PC-3 (cell line): ENCODE data around the gene GOLGA1. TPM values are rescaled to one million over a fixed set of nuclear protein-coding genes. Genes with fewer than 3 reads are reported as not detected.

Experiments
- ATAC-seq: fragments of 200-7000 bp; cut with Tn5 transposase; 2 replicates; pipeline ENCODE4 v1.9.1; 2020; ENCODE audit warnings: mild to moderate bottlenecking, moderate library complexity
- BruUV-seq: library from RNA; stranded (reverse); fragments of 400-500 nt; replicated peaks from 2 replicates; lab custom pipeline; 2021; lab: Mats Ljungman, UMichigan
- CTCF ChIA-PET: fragments of 300-600 bp; sonication (Branson Sonifier 250); formaldehyde crosslinking; loops from one replicate; lab custom pipeline; 2022; ENCODE audit warnings: antibody characterized with exemption; lab: Charles Lee
- POLR2A ChIA-PET: fragments of 300-600 bp; sonication (Branson Sonifier 250); formaldehyde crosslinking; loops from one replicate; lab custom pipeline; 2022; ENCODE audit warnings: antibody characterized with exemption; ENCODE audit not compliant: unreplicated experiment; lab: Charles Lee
- DNase-seq: peaks from one replicate; pipeline ENCODE4 v3.0.0-alpha.2; 2015
- H2AFZ ChIP-seq: fragments of 300-600 bp; sonication (generic); 2 replicates; pipeline ENCODE4 v1.6.0; 2016; ENCODE audit warnings: antibody characterized with exemption, low read length
- H3F3A ChIP-seq: fragments of 300-600 bp; sonication (generic); one replicate; pipeline ENCODE4 v1.6.0; 2017; ENCODE audit warnings: antibody characterized with exemption, low read length, control low read depth, mild to moderate bottlenecking; ENCODE audit not compliant: unreplicated experiment
- H3K27ac ChIP-seq: fragments of 300-600 bp; sonication (generic); 2 replicates; pipeline ENCODE4 v1.5.1; 2016; ENCODE audit warnings: mild to moderate bottlenecking, low read length
- H3K27me3 ChIP-seq: fragments of 300-600 bp; sonication (generic); 2 replicates; pipeline ENCODE4 v1.6.1; 2016; ENCODE audit warnings: low read length, mixed read lengths
- H3K36me3 ChIP-seq: fragments of 300-600 bp; sonication (generic); 2 replicates; pipeline ENCODE4 v1.6.1; 2016; ENCODE audit warnings: low read depth, mixed run types, low read length, mixed read lengths
- H3K4me1 ChIP-seq: fragments of 300-600 bp; sonication (generic); 2 replicates; pipeline ENCODE4 v1.5.1; 2016; ENCODE audit warnings: low read length; ENCODE audit not compliant: insufficient read depth
- H3K4me2 ChIP-seq: fragments of 300-600 bp; sonication (generic); 2 replicates; pipeline ENCODE4 v1.6.0; 2016; ENCODE audit warnings: low read length
- H3K4me3 ChIP-seq: fragments of 300-600 bp; sonication (generic); 2 replicates; pipeline ENCODE4 v1.5.1; 2016; ENCODE audit warnings: mild to moderate bottlenecking, low read length, mixed read lengths
- H3K79me2 ChIP-seq: fragments of 300-600 bp; sonication (generic); 2 replicates; pipeline ENCODE4 v1.6.1; 2017; ENCODE audit warnings: low read length, mixed read lengths
- H3K9ac ChIP-seq: fragments of 300-600 bp; sonication (generic); 2 replicates; pipeline ENCODE4 v1.6.0; 2016; ENCODE audit warnings: mild to moderate bottlenecking, low read length
- H3K9me2 ChIP-seq: fragments of 300-600 bp; sonication (generic); replicated peaks from 2 replicates; pipeline ENCODE4 v1.6.1; 2016; ENCODE audit warnings: mixed run types, low read length, mixed read lengths
- H3K9me3 ChIP-seq: fragments of 300-600 bp; sonication (generic); 2 replicates; pipeline ENCODE4 v1.6.1; 2016; ENCODE audit warnings: low read length, mixed read lengths
- H4K20me1 ChIP-seq: fragments of 300-600 bp; sonication (generic); 2 replicates; pipeline ENCODE4 v1.6.1; 2016; ENCODE audit warnings: low read length, mixed read lengths
- CTCF ChIP-seq: fragments of 300-600 bp; sonication (generic); conservative IDR thresholded peaks from 2 replicates; pipeline ENCODE4 v1.5.1; 2017; ENCODE audit warnings: antibody characterized with exemption, low read depth, mild to moderate bottlenecking, low read length
- EZH2 ChIP-seq: fragments of 300-600 bp; sonication (generic); IDR thresholded peaks from one replicate; pipeline ENCODE4 v1.6.1; 2017; ENCODE audit warnings: antibody characterized with exemption, mild to moderate bottlenecking, low read length; ENCODE audit not compliant: unreplicated experiment
- EZH2phosphoT487 ChIP-seq: fragments of 300-600 bp; sonication (generic); IDR thresholded peaks from 2 replicates; pipeline ENCODE4 v1.6.1; 2018; ENCODE audit warnings: mild to moderate bottlenecking, antibody characterized with exemption, low read length, borderline replicate concordance
- intact Hi-C: fragments of 100-400 bp; cut with micrococcal nuclease; formaldehyde crosslinking; loops from 2 replicates; pipeline ENCODE4 v1.9.0; 2023
- total RNA-seq: library from RNA; depleted of rRNA; stranded (reverse); fragments of >200 nt; gene quantifications from 2 replicates; pipeline ENCODE4 v1.2.3, GENCODE V29; 2014

GOLGA1 gene
- total RNA-seq, 1 experiment from 2014 or later: 8.6 TPM

GRCh38 chr9:124954255-124954654 is 13.4 kb upstream of the GOLGA1 start:
- Histone ChIP-seq H3K4me3 (no peak overlapping the region), H3K9me2 (no peaks in the 10 kb centered on the region), H4K20me1 (no peaks in the 10 kb centered on the region), H3F3A (no peaks in the 10 kb centered on the region), H3K9ac (no peak overlapping the region), H3K79me2 (no peaks in the 10 kb centered on the region), H3K4me1 (no peaks in the 10 kb centered on the region), H3K27me3 (no peaks in the 10 kb centered on the region), H3K4me2 (no peak overlapping the region), H3K9me3 (no peaks in the 10 kb centered on the region), H2AFZ (no peak overlapping the region), H3K36me3 (no peaks in the 10 kb centered on the region), H3K27ac (no peak overlapping the region)
- ATAC-seq (no peak), DNase-seq (no peak)
- ChIA-PET CTCF (no interaction called here), POLR2A (no interaction called here)
- intact Hi-C loops: no loop called here
- no peak for TF ChIP-seq EZH2
- TF ChIP-seq EZH2phosphoT487: no peak
- TF ChIP-seq CTCF: no peak
- no TSS peak for BruUV-seq

GRCh38 chr9:124950050-124950718 is 9.3 kb upstream of the GOLGA1 start:
- ChIA-PET POLR2A (no interaction called here), CTCF (no interaction called here)
- H3K9ac ChIP-seq: no peak overlapping the region
- H3K27me3 ChIP-seq: no peaks in the 10 kb centered on the region
- no peaks in the 10 kb centered on the region for H3K36me3 ChIP-seq
- H3K27ac ChIP-seq: no peak overlapping the region
- H3K9me2 ChIP-seq: no peaks in the 10 kb centered on the region
- H3K79me2 ChIP-seq: no peaks in the 10 kb centered on the region
- TF ChIP-seq EZH2phosphoT487: no peak
- TF ChIP-seq CTCF: no peak
- TF ChIP-seq EZH2: no peak
- no peaks in the 10 kb centered on the region for H3K9me3 ChIP-seq
- no peak for DNase-seq
- no TSS peak for BruUV-seq
- no peaks in the 10 kb centered on the region for H4K20me1 ChIP-seq
- intact Hi-C loops: no loop called here
- H3K4me3 ChIP-seq: no peak overlapping the region
- ATAC-seq: no peak
- no peak overlapping the region for H3K4me2 ChIP-seq
- no peaks in the 10 kb centered on the region for H3F3A ChIP-seq
- H2AFZ ChIP-seq: no peak overlapping the region
- no peaks in the 10 kb centered on the region for H3K4me1 ChIP-seq

- H3F3A ChIP-seq: no peaks in the 10 kb centered on the region
- TF ChIP-seq EZH2 (no peak), EZH2phosphoT487 (no peak), CTCF (no peak)
- no peaks in the 10 kb centered on the region for H3K4me1 ChIP-seq
- no peak overlapping the region for H3K27ac ChIP-seq
- no peak for DNase-seq
- no TSS peak for BruUV-seq
- H2AFZ ChIP-seq: no peak overlapping the region
- H3K79me2 ChIP-seq: no peaks in the 10 kb centered on the region
- no peaks in the 10 kb centered on the region for H3K36me3 ChIP-seq
- ATAC-seq: no peak
- H3K4me2 ChIP-seq: no peak overlapping the region
- no peak overlapping the region for H3K9ac ChIP-seq
- no peaks in the 10 kb centered on the region for H3K9me3 ChIP-seq
- no peaks in the 10 kb centered on the region for H3K9me2 ChIP-seq
- no peaks in the 10 kb centered on the region for H3K27me3 ChIP-seq
- no peaks in the 10 kb centered on the region for H4K20me1 ChIP-seq
- intact Hi-C loops: no loop called here
- ChIA-PET CTCF (no interaction called here), POLR2A (no interaction called here)
- H3K4me3 ChIP-seq: no peak overlapping the region
Observed at GRCh38 chr9:124949387-124949786, 8.5 kb upstream of the GOLGA1 start.
